Measurements from ENCODE around the gene FYB1. TPM values are rescaled to one million over a fixed set of nuclear protein-coding genes. Genes with fewer than 3 reads are reported as not detected.

Gene FYB1
- total RNA-seq, 1 experiment from 2014 or later: 0.12 TPM

DNA sequence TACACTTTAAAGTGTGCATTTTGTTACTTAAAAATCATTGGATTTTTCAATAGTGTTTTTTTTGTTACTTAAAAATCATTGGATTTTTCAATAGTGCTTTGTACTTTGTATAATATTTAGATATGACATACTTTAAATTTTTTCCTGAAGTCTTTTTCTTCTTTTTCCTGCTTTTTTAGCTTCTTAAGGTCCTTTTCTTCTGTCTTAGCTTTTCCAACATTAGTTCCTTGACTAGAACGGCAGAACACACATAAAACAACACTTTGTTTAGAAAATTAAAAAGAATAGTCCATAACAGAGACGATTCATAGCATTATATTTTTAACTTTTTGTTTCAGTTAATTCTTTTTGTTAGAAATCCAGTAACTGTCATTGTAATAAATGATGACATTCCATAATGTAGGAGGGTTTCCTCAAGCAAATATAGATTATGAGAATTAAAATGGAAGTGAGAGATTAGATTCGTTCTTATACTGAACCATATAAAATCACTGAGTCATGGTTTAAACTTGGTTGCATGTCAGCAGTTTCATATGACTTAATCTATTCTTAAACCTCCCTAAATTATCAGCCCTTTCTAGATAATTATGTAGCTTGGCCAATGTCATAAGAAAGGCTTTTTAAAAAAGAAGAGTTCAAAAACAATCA, 99.8 kb downstream of the FYB1 start:
- Mint-ChIP-seq H3K27ac (ENCODE audit: low read depth, unreplicated experiment) (no peak overlapping the region), H3K36me3 (ENCODE audit: insufficient read depth, unreplicated experiment) (no peaks in the 10 kb centered on the region), H3K27me3 (ENCODE audit: insufficient read depth, unreplicated experiment) (no peaks in the 10 kb centered on the region), H3K9me3 (ENCODE audit: unreplicated experiment) (no peaks in the 10 kb centered on the region), H3K4me1 (ENCODE audit: insufficient read depth, unreplicated experiment) (peaks cover 13% of the 10 kb centered on the region), H3K4me3 (ENCODE audit: unreplicated experiment) (no peak overlapping the region)
- no peak for DNase-seq (ENCODE audit: unreplicated experiment)
- intact Hi-C loops (cut with micrococcal nuclease): no loop called here
- BruUV-seq (replicated peaks): no TSS peak
- POLR2A ChIA-PET: no interaction called here
- TF ChIP-seq, protein P1, sequence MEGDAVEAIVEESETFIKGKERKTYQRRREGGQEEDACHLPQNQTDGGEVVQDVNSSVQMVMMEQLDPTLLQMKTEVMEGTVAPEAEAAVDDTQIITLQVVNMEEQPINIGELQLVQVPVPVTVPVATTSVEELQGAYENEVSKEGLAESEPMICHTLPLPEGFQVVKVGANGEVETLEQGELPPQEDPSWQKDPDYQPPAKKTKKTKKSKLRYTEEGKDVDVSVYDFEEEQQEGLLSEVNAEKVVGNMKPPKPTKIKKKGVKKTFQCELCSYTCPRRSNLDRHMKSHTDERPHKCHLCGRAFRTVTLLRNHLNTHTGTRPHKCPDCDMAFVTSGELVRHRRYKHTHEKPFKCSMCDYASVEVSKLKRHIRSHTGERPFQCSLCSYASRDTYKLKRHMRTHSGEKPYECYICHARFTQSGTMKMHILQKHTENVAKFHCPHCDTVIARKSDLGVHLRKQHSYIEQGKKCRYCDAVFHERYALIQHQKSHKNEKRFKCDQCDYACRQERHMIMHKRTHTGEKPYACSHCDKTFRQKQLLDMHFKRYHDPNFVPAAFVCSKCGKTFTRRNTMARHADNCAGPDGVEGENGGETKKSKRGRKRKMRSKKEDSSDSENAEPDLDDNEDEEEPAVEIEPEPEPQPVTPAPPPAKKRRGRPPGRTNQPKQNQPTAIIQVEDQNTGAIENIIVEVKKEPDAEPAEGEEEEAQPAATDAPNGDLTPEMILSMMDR (IDR thresholded peaks at IDR 0.05; ENCODE audit: unreplicated experiment): no peak
- CTCF ChIA-PET: interaction anchor here (0.6 kb wide), 1 partner anchor 26 kb away, joined by 4 read pairs; no protein-coding TSS in a partner anchor

DNA sequence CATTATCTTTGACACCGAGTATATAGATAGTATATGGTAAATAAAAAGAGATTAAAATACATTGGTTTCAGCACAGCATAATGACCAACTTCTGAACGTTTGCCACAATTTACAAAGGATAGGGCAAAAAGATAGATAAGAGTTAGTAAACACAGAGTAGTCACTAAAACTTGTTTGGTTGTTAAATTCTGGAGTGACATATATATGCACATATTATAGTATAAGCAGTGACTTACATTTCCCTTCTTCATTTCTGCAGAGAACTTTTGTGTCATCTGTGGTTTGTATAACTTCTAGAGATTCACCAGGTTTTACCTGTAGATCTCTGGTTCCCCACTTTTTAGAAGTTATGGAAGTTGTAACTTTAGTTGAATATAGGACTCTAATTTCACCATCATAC, 100.7 kb downstream of the FYB1 start:
- POLR2A ChIA-PET: interaction anchor here (0.7 kb wide), 1 partner anchor 194 kb away, joined by 3 read pairs; no protein-coding TSS in a partner anchor
- BruUV-seq (replicated peaks): no TSS peak
- CTCF ChIA-PET: interaction anchor here (1.7 kb wide), 1 partner anchor 14 kb away, joined by 5 read pairs; no protein-coding TSS in a partner anchor

DNA sequence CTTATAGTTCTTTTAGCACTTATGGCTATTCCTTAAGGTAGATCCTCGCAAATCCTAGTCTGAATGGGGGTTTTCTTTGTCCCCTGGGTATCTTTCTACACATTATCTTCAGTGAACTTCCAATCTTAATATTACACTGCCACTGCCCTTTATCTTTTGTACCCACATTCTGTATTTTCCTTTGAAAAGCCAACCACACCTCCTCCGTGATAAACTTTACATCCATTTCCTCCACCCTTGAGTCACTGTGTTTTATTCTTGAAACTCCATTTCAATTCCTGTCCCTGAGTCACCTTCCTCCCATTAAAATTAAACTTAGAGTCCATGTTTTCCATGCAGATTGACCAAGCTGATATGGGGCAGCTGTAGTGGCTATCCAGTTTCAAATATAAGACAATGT, 102.0 kb downstream of the FYB1 start:
- H3K4me1 Mint-ChIP-seq (ENCODE audit: insufficient read depth, unreplicated experiment): peaks cover 13% of the 10 kb centered on the region
- intact Hi-C loops (cut with micrococcal nuclease): no loop called here
- no TSS peak for BruUV-seq (replicated peaks)
- ChIA-PET CTCF (interaction anchor here (0.6 to 1.7 kb wide), 2 partner anchors 12 to 17 kb away, joined by 3 to 5 read pairs; no protein-coding TSS in a partner anchor), POLR2A (interaction anchor here (0.9 to 1.0 kb wide), 2 partner anchors 14 to 36 kb away, joined by 3 read pairs; no protein-coding TSS in a partner anchor)
- DNase-seq (ENCODE audit: unreplicated experiment): no peak
- no peak overlapping the region for H3K4me3 Mint-ChIP-seq (ENCODE audit: unreplicated experiment)
- TF ChIP-seq, protein P1 (IDR thresholded peaks at IDR 0.05; ENCODE audit: unreplicated experiment): no peak
- H3K27ac Mint-ChIP-seq (ENCODE audit: low read depth, unreplicated experiment): peak overlapping the region; percentile 49
- no peaks in the 10 kb centered on the region for H3K9me3 Mint-ChIP-seq (ENCODE audit: unreplicated experiment)
- no peaks in the 10 kb centered on the region for H3K27me3 Mint-ChIP-seq (ENCODE audit: insufficient read depth, unreplicated experiment)
- H3K36me3 Mint-ChIP-seq (ENCODE audit: insufficient read depth, unreplicated experiment): no peaks in the 10 kb centered on the region

More for the DNA sequence above, 100.7 kb downstream of the FYB1 start:
- no peaks in the 10 kb centered on the region for H3K27me3 Mint-ChIP-seq (ENCODE audit: insufficient read depth, unreplicated experiment)
- intact Hi-C loops (cut with micrococcal nuclease): no loop called here
- DNase-seq (ENCODE audit: unreplicated experiment): no peak
- no peaks in the 10 kb centered on the region for H3K9me3 Mint-ChIP-seq (ENCODE audit: unreplicated experiment)
- no peak overlapping the region for H3K27ac Mint-ChIP-seq (ENCODE audit: low read depth, unreplicated experiment)
- H3K36me3 Mint-ChIP-seq (ENCODE audit: insufficient read depth, unreplicated experiment): no peaks in the 10 kb centered on the region
- H3K4me3 Mint-ChIP-seq (ENCODE audit: unreplicated experiment): no peak overlapping the region
- TF ChIP-seq, protein P1 (IDR thresholded peaks at IDR 0.05; ENCODE audit: unreplicated experiment): no peak
- H3K4me1 Mint-ChIP-seq (ENCODE audit: insufficient read depth, unreplicated experiment): peaks cover 13% of the 10 kb centered on the region

DNA sequence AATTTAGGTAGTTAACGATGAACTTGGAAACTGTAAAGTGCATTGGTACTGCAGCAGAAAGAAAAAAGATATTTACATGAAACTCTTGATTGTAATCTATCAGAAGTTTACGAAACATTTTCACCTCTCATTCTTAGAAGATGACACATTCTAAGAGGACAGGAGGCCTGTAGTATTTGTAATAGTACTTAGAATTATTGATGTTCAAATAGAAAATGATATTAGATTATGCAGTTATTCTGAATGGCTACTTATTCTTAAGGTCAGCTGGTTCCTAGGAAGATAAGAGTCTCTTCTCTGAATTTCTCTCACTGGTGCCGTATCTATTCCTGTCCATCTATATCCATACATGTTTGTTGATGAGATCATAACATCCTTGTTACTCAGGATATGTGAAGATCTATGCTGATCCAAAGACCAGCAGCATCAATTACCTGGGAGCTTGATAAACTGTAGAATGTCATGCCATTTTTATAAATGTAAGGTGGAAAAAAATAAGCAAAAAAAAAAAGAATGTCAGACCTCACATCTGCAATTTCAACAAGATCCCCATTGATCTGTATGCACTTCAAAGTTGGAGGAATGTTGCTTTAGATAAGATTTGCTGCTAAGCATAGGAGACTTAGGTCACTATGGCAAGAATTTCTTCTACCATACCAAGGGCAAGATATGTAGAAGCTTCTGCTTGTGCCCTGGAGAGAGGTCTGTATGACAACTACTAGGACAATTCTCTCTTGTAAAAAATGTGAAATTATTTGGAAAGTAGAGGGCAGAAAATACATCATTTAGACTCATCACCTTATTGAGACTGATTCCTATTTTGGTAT, 102.8 kb downstream of the FYB1 start:
- no peak overlapping the region for H3K4me3 Mint-ChIP-seq (ENCODE audit: unreplicated experiment)
- TF ChIP-seq, protein P1 (IDR thresholded peaks at IDR 0.05; ENCODE audit: unreplicated experiment): no peak
- no peak for DNase-seq (ENCODE audit: unreplicated experiment)
- no TSS peak for BruUV-seq (replicated peaks)
- H3K27ac Mint-ChIP-seq (ENCODE audit: low read depth, unreplicated experiment): no peak overlapping the region
- no peaks in the 10 kb centered on the region for H3K9me3 Mint-ChIP-seq (ENCODE audit: unreplicated experiment)
- intact Hi-C loops (cut with micrococcal nuclease): no loop called here
- no peaks in the 10 kb centered on the region for H3K27me3 Mint-ChIP-seq (ENCODE audit: insufficient read depth, unreplicated experiment)
- H3K36me3 Mint-ChIP-seq (ENCODE audit: insufficient read depth, unreplicated experiment): no peaks in the 10 kb centered on the region
- ChIA-PET POLR2A (no interaction called here), CTCF (interaction anchor here (0.5 to 1.7 kb wide), 4 partner anchors 12 to 483 kb away, joined by 3 to 5 read pairs (median 4); no protein-coding TSS in a partner anchor)
- H3K4me1 Mint-ChIP-seq (ENCODE audit: insufficient read depth, unreplicated experiment): peaks cover 13% of the 10 kb centered on the region

All from MCF 10A (cell line).